ENCODE data around the gene CP.
"Not testable (repeated sequence)": the region's sequence is repeated elsewhere in the genome, so short reads cannot be mapped to it uniquely, and the experiment has no call there.

CP gene

GRCh38 chr3:149227591-149228268 lies 6.1 kb upstream of the CP start:
- DNase-seq (ENCODE audit: low read depth) = no peak

- DNase-seq (ENCODE audit: low read depth) = no peak
Measured at GRCh38 chr3:149226776-149227175, 5.1 kb upstream of the CP start.

- DNase-seq (ENCODE audit: low read depth) = no peak
Measured at GRCh38 chr3:149224736-149225594, 3.3 kb upstream of the CP start.

GRCh38 chr3:149223461-149223820 lies 1.8 kb upstream of the CP start:
- DNase-seq (ENCODE audit: low read depth) = no peak

- not testable (repeated sequence) for DNase-seq (ENCODE audit: low read depth)
Measured at GRCh38 chr3:149219380-149220121, 2.1 kb downstream of the CP start.

- DNase-seq (ENCODE audit: low read depth) = no peak
Measured at GRCh38 chr3:149217347-149217746, 4.3 kb downstream of the CP start.

GRCh38 chr3:149216193-149216869 lies 5.3 kb downstream of the CP start:
- no peak for DNase-seq (ENCODE audit: low read depth)

- DNase-seq (ENCODE audit: low read depth) = no peak
Measured at GRCh38 chr3:149215515-149215914, 6.1 kb downstream of the CP start.

- DNase-seq (ENCODE audit: low read depth) = no peak
Measured at GRCh38 chr3:149214702-149215101, 6.9 kb downstream of the CP start.

GRCh38 chr3:149212386-149212785 lies 9.2 kb downstream of the CP start:
- no peak for DNase-seq (ENCODE audit: low read depth)

- no peak for DNase-seq (ENCODE audit: low read depth)
Measured at GRCh38 chr3:149209431-149209830, 12.2 kb downstream of the CP start.

GRCh38 chr3:149207475-149207874 lies 14.2 kb downstream of the CP start:
- DNase-seq (ENCODE audit: low read depth) = no peak

- no peak for DNase-seq (ENCODE audit: low read depth)
Measured at GRCh38 chr3:149204390-149204991, 17.1 kb downstream of the CP start.

- no peak for DNase-seq (ENCODE audit: low read depth)
Measured at GRCh38 chr3:149203758-149204157, 17.9 kb downstream of the CP start.

- no peak for DNase-seq (ENCODE audit: low read depth)
Measured at GRCh38 chr3:149199474-149199873, 22.2 kb downstream of the CP start.

GRCh38 chr3:149198611-149199010 lies 23.0 kb downstream of the CP start:
- DNase-seq (ENCODE audit: low read depth) = no peak

- DNase-seq (ENCODE audit: low read depth) = no peak
Measured at GRCh38 chr3:149197669-149198068, 24.0 kb downstream of the CP start.

GRCh38 chr3:149196805-149197592 lies 24.6 kb downstream of the CP start:
- not testable (repeated sequence) for DNase-seq (ENCODE audit: low read depth)

- DNase-seq (ENCODE audit: low read depth) = no peak
Measured at GRCh38 chr3:149195221-149195620, 26.4 kb downstream of the CP start.

- DNase-seq (ENCODE audit: low read depth) = no peak
Measured at GRCh38 chr3:149188494-149188893, 33.1 kb downstream of the CP start.

GRCh38 chr3:149186721-149187120 lies 34.9 kb downstream of the CP start:
- DNase-seq (ENCODE audit: low read depth) = no peak
